ENCODE measurements around the gene HORMAD1.

DNA sequence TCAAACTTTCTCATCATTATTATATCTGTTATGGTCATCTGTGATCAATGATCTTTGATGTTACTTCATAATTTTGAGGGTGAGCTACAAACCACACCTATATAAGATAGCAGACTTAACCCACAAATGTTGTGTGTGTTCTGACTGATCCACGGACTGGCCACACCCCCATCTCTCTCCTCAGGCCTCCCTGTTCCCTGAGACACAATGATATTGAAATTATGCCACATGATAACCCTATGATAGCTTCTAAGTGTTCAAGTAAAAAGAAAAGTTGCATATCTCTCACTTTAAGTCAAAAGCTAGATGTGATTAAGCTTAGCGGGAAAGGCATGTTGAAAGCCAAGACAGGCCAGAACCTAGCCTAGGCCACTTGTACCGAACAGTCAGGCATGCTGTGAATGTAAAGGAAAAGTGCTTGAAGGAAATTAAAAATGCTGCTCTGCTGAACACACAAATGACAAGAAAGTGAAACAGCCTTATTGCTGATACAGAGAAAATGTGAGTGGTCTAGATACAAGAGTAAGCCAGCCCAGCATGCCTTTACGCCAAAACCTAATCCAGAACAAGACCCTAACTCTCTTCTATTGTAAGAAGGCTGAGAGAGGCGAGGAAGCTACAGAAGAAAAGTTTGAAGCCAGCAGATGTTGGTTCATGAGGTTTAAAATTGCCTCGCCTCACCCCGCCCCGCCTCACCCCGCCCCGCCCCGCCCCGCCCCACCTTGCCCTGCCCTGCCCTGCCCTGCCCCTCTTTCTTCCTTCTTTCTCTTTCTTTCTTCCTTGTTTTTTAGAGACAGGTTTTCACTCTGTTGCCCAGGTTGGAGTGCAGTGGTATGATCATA lies 28.4 kb upstream of the HORMAD1 start:
- TF ChIP-seq, protein P1, sequence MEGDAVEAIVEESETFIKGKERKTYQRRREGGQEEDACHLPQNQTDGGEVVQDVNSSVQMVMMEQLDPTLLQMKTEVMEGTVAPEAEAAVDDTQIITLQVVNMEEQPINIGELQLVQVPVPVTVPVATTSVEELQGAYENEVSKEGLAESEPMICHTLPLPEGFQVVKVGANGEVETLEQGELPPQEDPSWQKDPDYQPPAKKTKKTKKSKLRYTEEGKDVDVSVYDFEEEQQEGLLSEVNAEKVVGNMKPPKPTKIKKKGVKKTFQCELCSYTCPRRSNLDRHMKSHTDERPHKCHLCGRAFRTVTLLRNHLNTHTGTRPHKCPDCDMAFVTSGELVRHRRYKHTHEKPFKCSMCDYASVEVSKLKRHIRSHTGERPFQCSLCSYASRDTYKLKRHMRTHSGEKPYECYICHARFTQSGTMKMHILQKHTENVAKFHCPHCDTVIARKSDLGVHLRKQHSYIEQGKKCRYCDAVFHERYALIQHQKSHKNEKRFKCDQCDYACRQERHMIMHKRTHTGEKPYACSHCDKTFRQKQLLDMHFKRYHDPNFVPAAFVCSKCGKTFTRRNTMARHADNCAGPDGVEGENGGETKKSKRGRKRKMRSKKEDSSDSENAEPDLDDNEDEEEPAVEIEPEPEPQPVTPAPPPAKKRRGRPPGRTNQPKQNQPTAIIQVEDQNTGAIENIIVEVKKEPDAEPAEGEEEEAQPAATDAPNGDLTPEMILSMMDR (conservative IDR thresholded peaks at IDR 0.05 in 1 of 2, IDR thresholded peaks at IDR 0.05 in 1 of 2; ENCODE audit: low read depth in 1 of 2, low read length in 2 of 2) = no peak
- no peak for TF ChIP-seq EZH2 (IDR thresholded peaks at IDR 0.05; ENCODE audit: low read length, missing control alignments)

Data from fibroblast of lung (primary cell).